NCI-H510A treated with DMSO at 0.1 percent for 48 hours (cell line): ENCODE results near the gene PRICKLE3.
"Not testable (repeated sequence)": the region's sequence is repeated elsewhere in the genome, so short reads cannot be mapped to it uniquely, and the experiment has no call there.

ENCODE experiments used
- DNase-seq: peaks from one replicate; lab custom pipeline; 2025; lab: John Stamatoyannopoulos, UW

Gene PRICKLE3

DNA sequence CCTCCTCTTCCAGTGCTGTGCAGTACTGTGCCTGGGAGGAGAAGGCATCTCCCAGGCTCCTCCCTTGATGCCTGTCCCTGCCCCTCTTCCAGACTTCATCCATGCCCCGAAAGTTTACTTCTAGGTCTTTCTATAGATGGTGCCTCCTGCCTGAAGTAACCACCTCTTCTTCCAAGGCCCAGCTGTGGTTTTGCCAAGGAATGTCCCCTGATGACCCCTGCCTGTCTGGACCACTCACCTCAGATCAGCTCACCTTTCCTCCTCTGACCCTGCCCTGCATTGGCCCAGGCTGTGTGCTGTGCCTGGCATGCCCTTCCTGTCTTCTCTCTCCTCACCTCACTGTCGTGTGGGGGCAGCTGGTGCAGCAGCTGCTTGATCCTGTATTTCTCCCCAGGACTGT, 6.8 kb downstream of the PRICKLE3 start:
- no peak for DNase-seq

DNA sequence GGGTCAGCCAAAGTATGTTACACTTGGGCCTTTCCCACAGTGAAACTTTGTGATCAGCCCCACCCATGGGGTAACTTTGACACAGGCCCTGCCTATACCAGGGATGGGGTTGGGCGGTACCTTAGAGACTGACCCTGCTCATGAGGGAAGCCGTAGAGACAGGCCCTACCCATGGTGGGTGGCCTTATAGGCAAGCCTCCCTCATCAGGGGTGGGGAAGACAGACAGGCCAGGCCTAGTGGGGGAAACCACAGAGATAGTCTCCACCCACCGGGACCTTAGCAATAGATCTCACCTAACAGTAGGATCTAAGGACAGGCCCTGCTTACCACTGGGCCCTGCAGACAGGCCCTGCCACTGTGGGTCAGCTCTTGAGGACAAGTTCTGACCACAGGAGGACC, 7.6 kb downstream of the PRICKLE3 start:
- DNase-seq, result no peak

DNA sequence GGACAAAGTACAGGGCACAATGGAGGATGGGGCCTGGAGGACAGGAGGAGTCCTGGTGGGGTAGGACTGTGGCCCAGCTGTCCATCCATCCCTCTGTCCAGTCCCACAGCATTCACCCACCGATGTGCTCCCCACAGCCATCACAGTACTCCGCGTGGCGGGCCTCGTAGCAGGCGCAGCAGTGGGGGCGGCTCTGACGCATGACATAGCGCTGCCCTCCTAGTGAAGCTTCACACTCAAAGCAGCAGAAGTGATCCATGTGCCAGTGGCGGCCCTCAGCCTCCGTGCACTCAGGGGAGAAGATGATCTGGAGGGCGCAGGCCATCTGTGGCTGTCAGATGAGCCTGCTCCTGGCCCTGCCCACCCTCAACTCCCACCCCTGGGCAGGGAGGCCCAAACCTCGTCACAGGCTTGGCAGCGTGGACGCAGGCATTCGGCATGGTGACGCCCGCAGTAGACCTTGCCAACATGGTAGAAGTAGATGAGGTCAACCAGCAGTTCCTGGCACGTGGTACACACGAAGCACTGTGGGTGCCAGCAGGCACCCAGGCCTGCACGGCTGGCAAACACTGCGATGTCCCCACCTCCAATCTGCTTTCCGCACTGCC, 8.2 kb downstream of the PRICKLE3 start:
- DNase-seq, result no peak

DNA sequence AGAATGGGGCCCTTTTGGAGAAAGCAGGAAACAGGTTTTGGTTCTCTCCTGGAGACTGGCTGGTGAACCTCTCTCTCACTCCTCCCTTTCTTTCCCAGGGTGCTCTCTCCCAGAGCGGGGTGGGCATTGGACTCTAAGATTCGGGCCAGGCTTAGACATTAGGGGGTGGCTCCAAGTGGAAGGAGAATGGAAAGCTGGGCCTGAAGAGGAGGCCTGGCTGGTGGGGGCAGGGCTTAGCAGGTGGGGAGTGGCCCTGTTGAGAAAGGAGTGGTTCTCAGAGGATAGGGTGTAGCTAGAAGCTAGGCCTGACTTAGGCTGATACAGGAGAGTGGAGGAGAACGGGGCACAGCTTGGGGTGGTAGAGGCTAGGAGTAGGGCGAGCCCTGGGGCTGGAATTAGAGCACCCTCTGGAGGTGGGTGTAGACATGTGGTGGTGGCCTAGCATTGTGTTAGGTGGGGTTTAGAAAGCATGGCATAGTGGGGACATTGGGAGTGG, 8.8 kb downstream of the PRICKLE3 start:
- DNase-seq, result no peak

DNA sequence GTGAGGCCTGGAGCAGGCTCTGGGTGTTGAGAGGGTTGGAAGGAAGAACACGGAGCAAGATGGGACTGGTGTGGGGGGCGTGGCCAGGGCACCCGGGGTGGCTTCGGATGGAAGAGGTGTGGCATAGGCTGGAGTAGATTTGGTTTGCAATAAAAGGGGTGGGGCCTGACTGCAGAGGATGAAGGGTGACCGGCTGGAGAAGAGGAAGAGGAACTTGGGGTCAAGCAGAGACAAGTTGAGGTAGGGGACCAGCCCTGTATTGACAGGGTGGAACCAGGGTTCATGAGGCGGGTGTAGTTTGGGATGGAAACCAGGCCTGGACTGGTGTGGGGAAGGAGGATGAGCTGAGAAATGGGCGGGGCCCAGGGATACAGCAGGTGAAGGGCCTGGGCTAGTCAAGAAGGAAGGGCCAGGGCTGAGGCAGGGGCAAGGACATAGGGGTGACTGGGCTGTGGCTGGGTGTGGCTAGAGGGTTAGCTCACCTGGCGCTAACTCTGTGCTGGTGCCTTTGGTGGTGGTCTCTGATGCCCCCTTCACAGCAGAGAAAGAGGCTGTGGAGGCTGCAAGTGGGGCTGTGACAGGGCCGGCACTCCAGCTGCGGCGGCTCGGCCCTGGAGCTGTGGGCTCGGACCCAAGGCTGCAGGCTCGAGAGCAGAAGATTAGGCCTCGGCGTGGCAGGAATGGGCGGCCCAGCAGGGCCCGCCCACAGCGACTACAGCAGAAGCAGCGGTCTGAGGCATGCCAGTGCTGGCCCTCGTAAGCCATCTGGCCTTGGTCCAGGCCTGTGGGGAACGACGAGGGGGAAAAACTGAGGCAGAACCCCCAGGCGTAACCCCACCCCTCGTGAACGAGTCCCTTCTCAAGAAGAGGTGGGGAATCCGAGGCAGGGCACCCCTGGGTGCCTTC, 9.5 kb downstream of the PRICKLE3 start:
- DNase-seq, result peak; percentile 26

DNA sequence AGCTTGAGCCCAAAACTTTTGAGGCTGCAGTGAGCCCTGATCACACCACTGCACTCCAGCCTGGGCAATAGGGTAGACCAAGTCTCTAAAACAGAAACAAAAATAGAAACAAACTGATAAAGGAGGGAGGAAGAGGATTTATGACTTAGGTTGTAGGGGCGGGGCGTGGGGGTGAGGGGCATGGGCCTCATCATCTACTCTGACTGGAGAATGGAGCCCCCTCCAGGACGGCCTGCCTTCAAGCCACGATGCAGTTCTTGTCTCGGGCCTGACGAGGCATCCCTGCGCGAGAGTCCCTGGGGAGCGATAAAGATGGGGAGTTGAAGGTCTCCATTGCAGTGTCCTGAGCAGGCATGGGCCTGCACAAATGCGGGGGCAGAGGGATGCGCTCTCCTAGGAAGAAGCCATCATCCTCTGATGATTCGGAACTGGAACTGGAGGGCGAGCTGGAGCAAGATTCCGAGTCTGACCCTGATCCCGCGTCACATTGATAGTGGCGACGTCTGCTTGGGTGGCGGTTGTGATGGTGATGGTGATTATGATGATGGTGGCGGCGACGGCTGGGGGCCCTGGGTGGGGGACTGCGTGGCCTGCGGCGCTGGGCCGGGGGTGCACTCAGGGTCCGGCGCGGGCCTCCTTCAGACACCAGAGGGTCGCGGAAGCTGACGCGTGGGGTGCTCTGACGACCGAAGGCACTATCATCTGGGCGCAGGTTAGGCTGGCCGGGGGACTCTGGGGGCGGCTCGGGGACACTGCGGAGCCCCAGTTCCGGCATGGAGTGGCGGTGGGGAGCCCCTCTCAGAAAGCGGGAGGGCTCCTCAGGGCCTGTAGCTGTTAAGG, 10.5 kb downstream of the PRICKLE3 start:
- no peak for DNase-seq

DNA sequence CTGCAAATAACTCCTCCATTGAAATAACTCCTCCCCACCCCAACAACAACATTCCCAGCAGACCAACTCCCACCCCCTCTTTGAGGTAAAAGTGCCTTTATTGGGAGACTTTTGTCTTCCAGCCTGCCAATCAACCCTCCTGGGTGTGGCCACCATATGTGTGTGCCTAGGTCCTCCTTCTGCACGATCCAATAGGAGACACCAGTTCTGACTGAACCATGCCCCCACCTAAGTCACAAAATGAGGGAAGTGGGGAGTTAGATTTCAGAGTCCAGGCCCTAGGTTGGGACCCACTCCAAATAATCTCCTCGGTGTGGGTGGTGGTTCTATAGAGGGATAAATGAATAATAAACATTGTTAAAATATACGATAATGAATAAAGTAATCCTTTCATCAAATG, 11.4 kb downstream of the PRICKLE3 start:
- no peak for DNase-seq

DNA sequence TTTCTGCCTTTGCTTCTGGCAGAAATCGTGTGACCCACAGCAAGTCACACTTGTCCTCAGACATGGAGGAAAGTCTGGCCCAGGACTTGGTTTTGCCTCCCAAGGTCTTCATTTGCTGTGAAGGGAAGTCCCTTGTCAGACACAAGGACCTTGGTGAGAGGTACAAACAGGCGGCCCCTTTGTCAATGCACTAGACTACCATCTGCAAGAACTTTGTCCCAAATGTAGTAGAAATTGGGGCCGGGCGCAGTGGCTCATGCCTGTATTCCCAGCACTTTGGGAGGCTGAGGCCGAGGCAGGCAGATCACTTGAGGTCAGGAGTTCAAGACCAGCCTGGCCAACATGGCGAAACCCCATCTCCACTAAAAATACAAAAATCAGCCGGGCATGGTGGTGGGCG, 12.6 kb downstream of the PRICKLE3 start:
- not testable (repeated sequence) for DNase-seq

DNA sequence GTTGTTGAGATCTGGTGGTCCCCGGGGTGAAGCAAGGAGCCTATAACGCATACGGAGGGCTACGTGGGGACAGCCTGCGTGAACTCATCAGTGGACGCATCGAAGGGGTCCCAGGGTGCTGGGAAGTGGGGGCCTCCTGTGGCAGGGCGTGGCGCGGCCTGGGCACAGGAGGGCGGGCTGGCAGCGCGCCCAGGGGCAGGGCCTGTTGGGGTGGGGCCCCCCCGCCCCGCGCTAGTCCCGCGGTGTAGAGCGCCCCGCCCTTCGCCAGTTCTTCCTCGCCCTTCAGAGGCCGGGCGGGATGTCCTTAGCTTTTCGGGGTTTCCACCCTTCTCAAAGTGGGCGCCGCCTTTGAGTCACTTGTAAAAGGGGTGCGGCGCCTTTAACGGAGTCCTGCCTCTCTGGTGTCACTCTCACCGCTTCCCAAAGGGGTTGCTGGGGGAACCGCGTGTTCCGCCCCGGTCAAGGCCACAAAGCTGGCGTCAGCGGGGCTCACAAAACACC, 13.8 kb downstream of the PRICKLE3 start:
- peak; percentile 35 for DNase-seq

DNA sequence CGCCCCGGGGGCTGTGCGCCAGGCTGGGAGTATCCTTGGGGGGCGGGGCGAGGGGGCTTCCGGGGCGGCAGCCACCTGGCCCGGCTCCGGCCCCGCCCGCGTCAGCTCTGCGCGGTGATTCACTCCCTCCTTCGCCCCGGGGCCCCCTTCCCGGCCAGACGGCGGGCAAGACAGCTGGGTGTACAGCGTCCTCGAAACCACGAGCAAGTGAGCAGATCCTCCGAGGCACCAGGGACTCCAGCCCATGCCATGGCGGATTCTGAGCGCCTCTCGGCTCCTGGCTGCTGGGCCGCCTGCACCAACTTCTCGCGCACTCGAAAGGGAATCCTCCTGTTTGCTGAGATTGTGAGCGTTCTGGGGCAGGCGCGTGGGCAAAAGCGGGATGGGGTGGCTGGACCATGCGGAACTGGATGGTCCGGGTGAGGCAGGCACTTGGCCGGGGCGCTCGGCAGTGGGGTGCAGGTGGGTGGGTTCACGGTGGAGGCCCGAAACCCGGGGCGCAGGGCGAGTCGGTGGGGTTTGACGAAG, 14.4 kb downstream of the PRICKLE3 start, which contains the start of gene PLP2:
Gene PLP2 (plus strand): TSS at position 147 of the 528 bp plus-strand sequence. CDS start 103 bp downstream, at position 250.
- DNase-seq, result peak; percentile 51

DNA sequence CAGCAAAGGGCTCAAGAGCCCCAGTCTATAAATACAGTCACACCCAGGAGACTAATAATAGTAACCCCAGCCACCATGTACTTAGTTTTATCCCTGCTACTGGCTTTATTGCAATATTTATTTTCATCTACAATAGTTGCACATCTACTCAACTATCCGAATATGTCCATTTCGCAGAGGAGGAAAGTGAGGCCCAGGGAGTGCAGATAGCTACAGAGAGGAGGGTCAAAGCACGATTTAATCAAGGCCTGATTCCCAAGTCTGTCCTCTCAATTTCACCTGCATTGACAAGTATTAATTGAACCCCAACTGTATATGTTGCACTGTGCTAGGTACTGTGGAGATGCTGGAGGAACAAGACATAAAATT, 18.4 kb downstream of the PRICKLE3 start:
- DNase-seq, result no peak

DNA sequence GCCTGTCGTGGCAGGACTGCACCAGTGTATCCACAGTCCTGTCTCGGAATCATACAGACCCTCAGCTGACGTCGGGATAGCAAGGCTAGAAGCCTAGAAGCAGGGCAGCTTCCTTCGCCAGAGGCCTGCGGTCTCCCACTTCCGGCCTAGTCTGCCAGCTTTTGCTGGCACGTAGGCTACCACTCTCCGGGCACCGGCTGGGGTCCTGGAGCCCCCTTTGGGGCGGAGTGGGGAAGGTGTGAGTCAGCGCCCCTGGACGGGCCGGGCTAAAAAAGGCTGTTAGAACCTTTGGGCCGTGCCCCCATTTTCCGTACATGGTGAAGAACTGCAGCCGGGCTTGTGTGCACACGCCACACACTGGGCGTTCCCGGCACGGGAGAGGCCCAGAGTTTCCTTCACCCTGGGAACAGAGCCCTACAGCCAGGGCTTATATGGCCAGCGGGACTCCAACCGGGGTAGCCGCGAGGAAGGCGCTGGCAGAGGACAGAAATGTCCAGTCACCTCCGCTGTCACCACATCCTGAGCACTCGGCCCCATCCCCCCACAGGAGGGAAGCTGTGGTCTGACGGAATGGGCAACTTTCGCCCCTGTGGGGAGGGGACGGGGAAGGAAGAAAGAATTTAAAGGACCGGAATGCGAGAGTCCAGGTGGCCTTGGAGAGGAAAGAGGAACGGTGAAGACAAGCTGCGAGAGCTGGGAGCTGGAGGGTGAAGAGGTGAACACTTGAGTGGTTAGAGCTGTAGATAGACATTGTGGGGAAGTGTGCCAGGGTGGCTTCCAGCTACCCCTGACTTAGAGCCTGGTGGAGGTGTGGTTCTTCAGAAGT, 19.0 kb downstream of the PRICKLE3 start:
- peak; percentile 49 for DNase-seq

DNA sequence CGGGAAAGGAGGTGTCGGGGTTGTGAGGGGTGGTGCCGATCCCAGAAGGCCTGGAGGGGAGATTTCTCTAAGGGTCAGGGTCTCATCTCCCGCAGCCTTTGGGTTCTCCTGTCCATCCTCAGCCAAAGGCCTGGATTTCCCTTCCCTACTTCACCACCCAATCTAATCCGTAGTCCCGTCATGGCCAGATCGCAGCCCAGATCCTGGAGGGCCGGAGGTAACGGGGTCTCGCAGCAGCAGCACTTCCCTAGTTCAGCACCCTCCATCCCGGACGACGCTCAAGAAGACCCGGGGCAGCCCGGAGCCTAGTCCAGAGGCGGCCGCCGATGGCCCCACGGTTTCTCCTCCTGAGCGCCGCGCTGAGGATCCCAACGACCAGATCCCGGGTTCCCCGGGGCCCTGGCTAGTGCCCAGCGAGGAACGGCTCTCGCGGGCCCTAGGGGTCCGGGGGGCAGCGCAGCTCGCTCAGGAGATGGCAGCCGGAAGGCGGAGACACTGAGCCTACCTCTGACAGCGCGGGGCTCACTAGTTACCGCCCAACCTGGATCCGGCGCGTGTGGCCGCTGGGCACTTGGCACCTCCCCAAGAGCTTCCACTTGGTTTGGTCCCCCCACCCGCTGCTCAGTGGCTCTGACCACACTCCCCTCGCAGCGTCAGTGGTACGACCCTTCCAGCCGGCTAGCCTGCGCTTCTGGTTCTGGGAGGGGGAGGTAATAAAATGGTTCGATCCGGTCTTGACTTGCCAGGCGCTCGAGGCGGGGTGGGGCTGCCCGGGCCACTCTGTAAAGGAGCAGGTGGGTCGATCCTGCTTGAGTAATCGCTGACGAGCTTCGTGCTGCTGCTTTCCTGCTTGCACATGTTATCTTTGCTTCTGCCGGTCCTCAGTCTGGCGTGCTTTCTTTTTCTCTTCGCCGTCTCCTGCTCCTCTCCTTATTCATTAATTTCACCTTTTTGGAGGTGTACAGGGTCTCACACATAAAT, 20.0 kb downstream of the PRICKLE3 start:
- peak; percentile 89 for DNase-seq

DNA sequence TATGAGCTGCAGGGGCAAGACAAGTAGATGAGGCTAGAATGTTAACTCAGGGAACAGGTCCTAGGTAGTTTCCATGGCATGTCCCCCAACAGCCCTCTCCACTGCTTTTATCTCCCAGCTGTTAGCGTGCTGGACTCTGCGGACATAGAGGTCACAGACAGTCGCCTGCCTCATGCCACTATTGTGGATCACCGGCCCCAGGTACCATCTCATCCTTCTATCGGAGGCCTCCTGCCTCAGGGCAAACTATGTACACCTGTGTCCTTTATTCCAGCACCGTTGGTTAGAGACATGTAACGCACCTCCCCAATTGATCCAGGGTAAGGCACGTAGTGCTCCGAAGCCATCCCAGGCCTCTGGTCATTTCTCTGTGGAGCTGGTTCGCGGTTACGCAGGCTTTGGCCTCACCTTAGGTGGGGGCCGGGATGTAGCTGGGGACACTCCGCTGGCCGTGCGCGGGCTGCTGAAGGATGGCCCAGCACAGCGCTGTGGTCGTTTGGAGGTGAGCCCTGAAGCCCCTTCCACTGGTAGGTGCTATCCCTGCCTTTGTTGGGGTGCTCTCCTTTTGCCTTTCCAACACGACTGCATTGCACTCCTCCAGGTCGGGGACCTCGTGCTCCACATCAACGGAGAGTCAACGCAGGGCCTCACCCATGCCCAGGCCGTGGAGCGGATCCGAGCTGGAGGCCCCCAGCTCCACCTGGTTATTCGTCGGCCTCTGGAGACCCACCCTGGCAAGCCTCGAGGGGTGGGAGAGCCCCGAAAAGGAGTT, 21.4 kb downstream of the PRICKLE3 start:
- DNase-seq, result no peak

DNA sequence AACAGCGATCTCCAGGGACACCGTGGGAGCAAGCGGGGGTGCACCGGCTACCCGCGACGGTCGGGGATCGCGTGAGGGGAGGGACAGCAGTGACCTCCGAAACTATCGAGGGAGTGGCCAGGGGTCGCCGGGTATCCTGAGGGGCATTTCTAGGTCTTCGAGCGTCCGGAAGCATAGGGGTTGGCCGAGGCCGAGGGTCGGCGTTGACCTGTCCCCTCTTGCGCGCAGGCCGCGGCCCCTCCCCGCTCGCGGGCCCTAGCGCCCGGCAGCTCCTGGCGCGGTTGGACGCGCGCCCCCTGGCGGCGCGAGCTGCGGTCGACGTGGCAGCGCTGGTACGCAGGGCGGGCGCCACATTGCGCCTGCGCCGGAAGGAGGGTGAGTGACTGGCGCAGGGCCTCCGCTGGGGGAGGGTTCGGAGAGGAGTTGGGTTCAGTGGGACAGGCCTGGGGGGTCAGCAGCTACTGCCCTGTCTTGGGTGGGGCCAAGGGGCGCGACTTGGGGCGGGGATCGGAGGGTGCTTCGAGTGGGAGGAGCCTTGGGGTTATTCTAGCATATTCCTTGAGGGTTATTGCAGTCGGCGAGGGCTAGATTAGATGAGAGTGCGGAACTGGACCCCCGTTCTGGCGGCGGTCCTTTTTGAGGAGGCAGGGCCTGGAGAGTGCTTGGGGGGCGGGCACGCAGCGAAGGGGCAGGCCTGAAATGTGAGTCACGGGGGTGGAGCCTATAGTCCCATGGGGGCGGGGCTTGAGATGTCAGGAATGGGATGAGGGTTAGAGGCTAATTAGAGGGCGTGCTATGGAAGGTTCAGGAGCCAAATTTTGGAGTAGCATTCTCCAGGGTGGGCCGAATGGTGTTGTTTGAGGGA, 22.4 kb downstream of the PRICKLE3 start:
- peak; percentile 45 for DNase-seq

DNA sequence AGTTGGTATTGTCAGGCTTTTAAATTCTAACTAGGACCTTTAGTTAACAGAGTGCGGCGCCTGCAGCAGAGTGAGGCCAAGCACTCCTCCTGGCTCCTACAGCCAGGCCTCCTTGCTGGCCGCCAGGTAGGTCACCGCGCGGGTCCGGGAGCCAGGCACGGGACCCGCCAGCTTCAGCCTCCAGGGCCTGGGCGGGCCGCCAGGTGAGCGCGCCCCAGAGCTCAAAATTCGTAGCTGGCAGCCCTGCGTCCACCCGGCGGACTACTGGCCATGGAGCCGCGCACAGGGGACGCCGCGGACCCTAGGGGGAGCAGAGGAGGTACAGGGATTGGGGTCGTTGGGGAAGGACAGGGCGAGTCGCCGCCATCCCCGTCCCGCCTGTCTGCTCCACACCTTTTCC, 23.6 kb downstream of the PRICKLE3 start, which contains the start of gene MAGIX:
Gene MAGIX (plus strand): TSS at position 139 of the 400 bp plus-strand sequence. CDS start 132 bp downstream, at position 271.
- DNase-seq, result no peak

DNA sequence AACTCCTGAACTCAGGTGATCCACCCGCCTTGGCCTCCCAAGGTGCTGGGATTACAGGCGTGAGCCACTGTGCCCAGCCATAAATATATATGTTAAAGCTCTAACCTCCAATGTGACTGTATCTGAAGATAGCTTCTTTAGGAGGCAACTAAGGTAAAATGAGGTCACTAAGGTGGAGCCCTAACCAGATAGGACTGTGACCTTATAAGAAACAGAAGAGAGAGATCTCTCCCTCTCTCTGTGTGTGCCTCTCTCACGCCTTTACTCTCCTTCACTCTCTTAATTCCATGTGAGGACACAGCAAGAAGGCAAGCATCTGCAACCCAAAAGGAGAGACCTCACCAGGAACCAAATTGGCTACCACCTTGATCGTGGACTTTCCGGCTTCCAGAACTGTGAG, 24.5 kb downstream of the PRICKLE3 start:
- DNase-seq, result no peak

DNA sequence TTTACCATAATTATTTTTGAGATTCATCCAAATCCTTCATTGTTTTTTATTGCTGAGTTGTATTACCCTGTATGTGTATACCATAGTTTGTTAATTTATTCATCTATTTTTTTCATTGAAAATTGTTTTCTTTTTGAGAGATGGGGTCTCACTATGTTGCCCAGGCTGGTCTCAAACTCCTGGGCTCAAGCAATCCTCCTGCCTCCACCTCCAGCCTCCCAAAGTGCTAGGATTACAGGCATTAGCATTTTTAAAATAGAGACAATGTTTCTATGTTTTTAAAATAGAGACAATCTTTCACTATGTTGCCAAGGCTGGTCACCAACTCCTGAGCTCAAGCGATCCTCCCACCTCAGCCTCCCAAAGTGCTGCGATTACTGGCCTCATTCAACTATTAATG, 25.3 kb downstream of the PRICKLE3 start:
- DNase-seq, result no peak
